ENCODE measurements around the gene CENPF. TPM values are rescaled to one million over a fixed set of nuclear protein-coding genes. Genes with fewer than 3 reads are reported as not detected.

Gene CENPF
- total and polyA plus RNA-seq, 9 of the 15 experiments (the other 6 are each of a cell fraction or from before 2014, with no cell fraction given): 50.6 to 180 (median 98.3) TPM

GRCh38 chr1:214707306-214708087 lies 104.5 kb downstream of the CENPF start:
- Histone ChIP-seq H3K79me2 (ENCODE audit: control insufficient read depth, insufficient read depth, low read length) (no peaks in the 10 kb centered on the region), H2AFZ (ENCODE audit: low read depth, low read length) (no peak overlapping the region), H3K4me2 (ENCODE audit: insufficient read depth, low read length) (no peak overlapping the region), H3K9me3 (replicated peaks; ENCODE audit: control insufficient read depth, insufficient read depth, low read depth, low read length) (no peaks in the 10 kb centered on the region), H3K27me3 (ENCODE audit: control insufficient read depth in 2 of 2, insufficient read depth in 2 of 2, low read length in 2 of 2) (no peaks in the 10 kb centered on the region), H3K9ac (ENCODE audit: insufficient read depth in 1 of 2, low read depth in 2 of 2, low read length in 2 of 2) (no peak overlapping the region), H4K20me1 (replicated peaks; ENCODE audit: control insufficient read depth, insufficient read depth, low read length) (no peaks in the 10 kb centered on the region), H3K4me3 (no peak overlapping the region), H3K36me3 (ENCODE audit: control insufficient read depth, insufficient read depth, low read length) (no peaks in the 10 kb centered on the region), H3K27ac (ENCODE audit: extremely low read depth, low read depth, low read length) (no peak overlapping the region), H3K9me1 (ENCODE audit: control insufficient read depth, insufficient read depth, low read length) (no peaks in the 10 kb centered on the region), H3K4me1 (replicated peaks in 1 of 2; ENCODE audit: control insufficient read depth in 2 of 2, insufficient read depth in 2 of 2, low read length in 2 of 2) (no peaks in the 10 kb centered on the region)
- POLR2A ChIA-PET: no interaction called here
- in situ Hi-C loops (cut with MboI) (no loop called here), intact Hi-C loops (cut with micrococcal nuclease) (no loop called here)
- FAIRE-seq: no peak
- no TSS peak for BruUV-seq (replicated peaks)
- ATAC-seq: no peak
- WGBS (ENCODE audit: insufficient coverage, low coverage, missing lambda C conversion rate): under 1% methylated on average over 11 of the region's 11 CpGs
- DNase-seq (ENCODE audit: extremely low read depth in 1 of 4, low spot score in 3 of 4): no peak
- CTCF ChIA-PET (ENCODE audit: low intra/inter-chr PET ratio): no interaction called here
- TF ChIP-seq ZNF436 (CRISPR knock-in tag; IDR thresholded peaks at IDR 0.05) (no peak), CREBBP (IDR thresholded peaks at IDR 0.05; ENCODE audit: low read depth, low read length) (no peak), ETS1 (conservative IDR thresholded peaks at IDR 0.05; ENCODE audit: control insufficient read depth, low read depth, low read length) (no peak), MGA (IDR thresholded peaks at IDR 0.05) (no peak), CBX5 (IDR thresholded peaks at IDR 0.05; ENCODE audit: borderline replicate concordance, low read depth) (no peak), ZNF584 (CRISPR knock-in tag; IDR thresholded peaks at IDR 0.05; ENCODE audit: low read depth) (no peak), HCFC1 (IDR thresholded peaks at IDR 0.05; ENCODE audit: low read depth, low read length) (no peak), YY1 (IDR thresholded peaks at IDR 0.05; ENCODE audit: borderline replicate concordance in 1 of 3, control insufficient read depth in 1 of 3, extremely low read depth in 1 of 3, insufficient read depth in 3 of 3, insufficient read length in 1 of 3, insufficient replicate concordance in 2 of 3, low read depth in 1 of 3, low read length in 2 of 3) (no peak)
